HEK293 (cell line): ENCODE results near the gene STING1.

Experiments used
- BCL11A ChIP-seq: fragments of 450-650 bp; formaldehyde crosslinking; IDR thresholded peaks from 2 replicates; pipeline ENCODE4 v1.5.1; 2016; ENCODE audit warnings: low read depth, missing biosample characterization, missing genetic modification characterization
- BCL6B ChIP-seq: fragments of 450-650 bp; formaldehyde crosslinking; IDR thresholded peaks from 2 replicates; pipeline ENCODE4 v1.5.1; 2017; ENCODE audit warnings: missing biosample characterization, missing genetic modification characterization
- GLI2 ChIP-seq: fragments of 450-650 bp; formaldehyde crosslinking; IDR thresholded peaks from 2 replicates; pipeline ENCODE4; 2017; ENCODE audit warnings: missing biosample characterization, missing genetic modification characterization, low read depth, borderline replicate concordance
- GLIS2 ChIP-seq: fragments of 450-650 bp; formaldehyde crosslinking; IDR thresholded peaks from 2 replicates; pipeline ENCODE4 v1.5.1; 2016; ENCODE audit warnings: missing biosample characterization, missing genetic modification characterization
- KLF7 ChIP-seq: fragments of 450-650 bp; formaldehyde crosslinking; IDR thresholded peaks from 2 replicates; pipeline ENCODE4 v1.5.1; 2016; ENCODE audit warnings: missing biosample characterization, missing genetic modification characterization, borderline replicate concordance
- KLF8 ChIP-seq: fragments of 450-650 bp; formaldehyde crosslinking; IDR thresholded peaks from 2 replicates; pipeline ENCODE4 v1.5.1; 2016; ENCODE audit warnings: missing biosample characterization, missing genetic modification characterization
- RBAK ChIP-seq: fragments of 450-650 bp; formaldehyde crosslinking; IDR thresholded peaks from 2 replicates; pipeline ENCODE4 v1.5.1; 2016; ENCODE audit warnings: missing biosample characterization, missing genetic modification characterization
- SP2 ChIP-seq: fragments of 450-650 bp; formaldehyde crosslinking; IDR thresholded peaks from 2 replicates; pipeline ENCODE4 v1.5.1; 2016; ENCODE audit warnings: missing biosample characterization, missing genetic modification characterization
- SP3 ChIP-seq: fragments of 450-650 bp; formaldehyde crosslinking; IDR thresholded peaks from 2 replicates; pipeline ENCODE4 v1.5.1; 2016; ENCODE audit warnings: missing biosample characterization, missing genetic modification characterization
- YY1 ChIP-seq: fragments of 450-650 bp; formaldehyde crosslinking; IDR thresholded peaks from 2 replicates; pipeline ENCODE4 v1.5.1; 2018; ENCODE audit warnings: missing biosample characterization, missing genetic modification characterization
- YY2 ChIP-seq: fragments of 450-650 bp; formaldehyde crosslinking; IDR thresholded peaks from 2 replicates; pipeline ENCODE4 v1.5.1; 2016; ENCODE audit warnings: missing biosample characterization, missing genetic modification characterization
- ZBTB1 ChIP-seq: fragments of 450-650 bp; formaldehyde crosslinking; IDR thresholded peaks from 2 replicates; pipeline ENCODE4 v1.5.1; 2016; ENCODE audit warnings: missing biosample characterization, missing genetic modification characterization
- ZBTB20 ChIP-seq: fragments of 450-650 bp; formaldehyde crosslinking; IDR thresholded peaks from 2 replicates; pipeline ENCODE4 v1.5.1; 2016; ENCODE audit warnings: missing biosample characterization, missing genetic modification characterization
- ZBTB26 ChIP-seq: fragments of 450-650 bp; formaldehyde crosslinking; optimal IDR thresholded peaks from 2 replicates; pipeline ENCODE3; 2016; ENCODE audit warnings: missing biosample characterization, mild to moderate bottlenecking, missing genetic modification characterization
- ZFP41 ChIP-seq: fragments of 450-650 bp; formaldehyde crosslinking; IDR thresholded peaks from 2 replicates; pipeline ENCODE4 v1.5.1; 2016; ENCODE audit warnings: missing biosample characterization, missing genetic modification characterization, borderline replicate concordance
- ZNF16 ChIP-seq: fragments of 450-650 bp; formaldehyde crosslinking; IDR thresholded peaks from 2 replicates; pipeline ENCODE4 v1.5.1; 2016; ENCODE audit warnings: low read depth, missing biosample characterization, missing genetic modification characterization
- ZNF175 ChIP-seq: fragments of 450-650 bp; formaldehyde crosslinking; IDR thresholded peaks from 2 replicates; pipeline ENCODE4 v1.5.1; 2016; ENCODE audit warnings: missing biosample characterization, missing genetic modification characterization
- ZNF2 ChIP-seq: fragments of 450-650 bp; formaldehyde crosslinking; IDR thresholded peaks from 2 replicates; pipeline ENCODE4 v1.5.1; 2016; ENCODE audit warnings: missing biosample characterization, missing genetic modification characterization
- ZNF248 ChIP-seq: fragments of 450-650 bp; formaldehyde crosslinking; IDR thresholded peaks from 2 replicates; pipeline ENCODE4 v1.5.1; 2017; ENCODE audit warnings: missing biosample characterization, missing genetic modification characterization
- ZNF266 ChIP-seq: fragments of 450-650 bp; formaldehyde crosslinking; IDR thresholded peaks from 2 replicates; pipeline ENCODE4 v1.5.1; 2016; ENCODE audit warnings: missing biosample characterization, missing genetic modification characterization, low read depth
- ZNF292 ChIP-seq: fragments of 450-650 bp; formaldehyde crosslinking; IDR thresholded peaks from 2 replicates; pipeline ENCODE4 v1.5.1; 2016; ENCODE audit warnings: low read depth, missing biosample characterization, missing genetic modification characterization, borderline replicate concordance
- ZNF324 ChIP-seq: fragments of 450-650 bp; formaldehyde crosslinking; IDR thresholded peaks from 2 replicates; pipeline ENCODE4 v1.5.1; 2016; ENCODE audit warnings: missing biosample characterization, missing genetic modification characterization
- ZNF366 ChIP-seq: fragments of 450-650 bp; formaldehyde crosslinking; conservative IDR thresholded peaks from 2 replicates; pipeline ENCODE4 v1.5.1; 2016; ENCODE audit warnings: missing biosample characterization, missing genetic modification characterization
- ZNF391 ChIP-seq: fragments of 450-650 bp; formaldehyde crosslinking; IDR thresholded peaks from 2 replicates; pipeline ENCODE4 v1.5.1; 2016; ENCODE audit warnings: low read depth, missing biosample characterization, missing genetic modification characterization, borderline replicate concordance
- ZNF521 ChIP-seq: fragments of 450-650 bp; formaldehyde crosslinking; IDR thresholded peaks from 2 replicates; pipeline ENCODE4 v1.5.1; 2017; ENCODE audit warnings: missing biosample characterization, mild to moderate bottlenecking, missing genetic modification characterization
- ZNF580 ChIP-seq: fragments of 450-650 bp; formaldehyde crosslinking; IDR thresholded peaks from 2 replicates; pipeline ENCODE4 v1.5.1; 2016; ENCODE audit warnings: missing biosample characterization, missing genetic modification characterization
- ZNF596 ChIP-seq: fragments of 450-650 bp; IDR thresholded peaks from 2 replicates; pipeline ENCODE4 v1.5.0; 2018; ENCODE audit warnings: missing biosample characterization, mild to moderate bottlenecking, missing genetic modification characterization, moderate library complexity
- ZNF623 ChIP-seq: fragments of 450-650 bp; formaldehyde crosslinking; IDR thresholded peaks from 2 replicates; pipeline ENCODE4 v1.5.1; 2016; ENCODE audit warnings: missing biosample characterization, missing genetic modification characterization
- ZNF624 ChIP-seq: fragments of 450-650 bp; formaldehyde crosslinking; IDR thresholded peaks from 2 replicates; pipeline ENCODE4 v1.5.1; 2017; ENCODE audit warnings: missing biosample characterization, missing genetic modification characterization
- ZNF660 ChIP-seq: fragments of 450-650 bp; IDR thresholded peaks from 2 replicates; pipeline ENCODE4 v1.5.1; 2018; ENCODE audit warnings: missing biosample characterization, mild to moderate bottlenecking, missing genetic modification characterization
- ZNF747 ChIP-seq: fragments of 450-650 bp; formaldehyde crosslinking; IDR thresholded peaks from 2 replicates; pipeline ENCODE4 v1.5.1; 2016; ENCODE audit warnings: missing biosample characterization, missing genetic modification characterization
- ZNF768 ChIP-seq: fragments of 450-650 bp; formaldehyde crosslinking; IDR thresholded peaks from 2 replicates; pipeline ENCODE4 v1.5.1; 2018; ENCODE audit warnings: missing biosample characterization, mild to moderate bottlenecking, missing genetic modification characterization
- ZNF792 ChIP-seq: fragments of 450-650 bp; formaldehyde crosslinking; IDR thresholded peaks from 2 replicates; pipeline ENCODE4 v1.5.1; 2016; ENCODE audit warnings: missing biosample characterization, missing genetic modification characterization
- ZSCAN23 ChIP-seq: fragments of 450-650 bp; formaldehyde crosslinking; IDR thresholded peaks from 2 replicates; pipeline ENCODE4 v1.5.1; 2016; ENCODE audit warnings: missing biosample characterization, missing genetic modification characterization
- TF ChIP-seq, protein P1 (sequence below): fragments of 450-650 bp; IDR thresholded peaks from 2 replicates; pipeline ENCODE4 v1.5.1; 2018; ENCODE audit warnings: missing biosample characterization, mild to moderate bottlenecking, missing genetic modification characterization
- TF ChIP-seq, protein P2 (sequence below): fragments of 450-650 bp; formaldehyde crosslinking; IDR thresholded peaks from 2 replicates; pipeline ENCODE4 v1.5.1; 2016; ENCODE audit warnings: missing biosample characterization, missing genetic modification characterization

The STING1 gene

DNA sequence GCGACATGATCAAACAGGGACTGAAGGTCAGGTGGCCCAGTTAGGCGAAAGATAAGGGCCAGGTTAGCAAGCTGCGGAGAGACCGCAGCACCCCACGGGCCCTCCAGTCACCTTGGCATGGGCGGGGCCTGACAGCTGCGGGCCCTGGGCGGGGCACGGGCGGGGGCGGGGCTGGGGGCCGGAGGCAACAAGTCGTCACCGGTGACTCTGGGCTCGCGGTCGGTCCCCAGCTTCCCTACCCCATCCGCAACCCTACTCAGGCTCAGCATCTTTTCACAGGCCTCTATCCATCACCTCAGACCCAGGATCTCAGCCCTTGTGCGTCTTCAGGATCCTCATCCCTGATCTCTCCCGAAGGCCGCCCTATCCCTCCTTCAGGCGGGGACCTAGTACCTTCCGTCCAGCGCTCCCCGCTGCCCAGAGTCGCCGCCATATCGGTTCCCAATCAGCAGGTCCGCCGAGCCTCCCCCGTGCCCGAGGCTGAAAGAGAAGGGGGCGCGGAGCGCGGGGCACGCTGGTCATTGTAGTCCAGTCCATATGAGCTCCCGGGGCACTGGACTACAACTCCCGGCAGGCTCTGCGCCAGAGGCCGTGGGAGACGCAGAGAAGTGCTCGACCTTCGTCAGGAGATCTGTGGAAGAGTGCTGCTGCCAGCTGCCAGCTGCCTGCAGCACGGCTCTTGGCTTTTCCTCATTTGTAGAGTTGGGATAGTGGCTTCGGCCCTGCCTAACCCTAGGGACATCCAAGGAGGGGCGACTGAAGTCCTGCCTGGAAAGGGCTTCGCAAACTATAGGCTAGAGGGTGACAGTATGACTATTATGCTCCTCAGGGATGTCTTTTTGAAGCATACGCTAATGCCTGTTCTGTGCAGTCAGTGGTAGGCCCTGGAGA is 43.3 kb downstream of the STING1 start, which contains the start of gene DNAJC18 (continued):
- TF ChIP-seq BCL6B (tag by site-specific recombination) (no peak), YY1 (tag by site-specific recombination) (peak; percentile 93), ZNF324 (tag by site-specific recombination) (peak; percentile 98), ZNF2 (peak; percentile 96; the same call in 1 of the 2 replicates), ZNF596 (tag by site-specific recombination) (no peak), RBAK (tag by site-specific recombination) (no peak), ZNF521 (tag by site-specific recombination) (no peak), SP3 (tag by site-specific recombination) (peak; percentile 92), ZNF391 (tag by site-specific recombination) (no peak), ZNF292 (tag by site-specific recombination) (no peak), ZNF266 (tag by site-specific recombination) (no peak), ZNF580 (tag by site-specific recombination) (peak; percentile 95), ZNF248 (no peak), ZNF623 (tag by site-specific recombination) (peak; percentile 32; the same call in 1 of the 2 replicates), ZSCAN23 (tag by site-specific recombination) (peak; percentile 66; the same call in 1 of the 2 replicates), ZNF16 (no peak), ZNF175 (tag by site-specific recombination) (no peak), KLF7 (tag by site-specific recombination) (peak; percentile 67; the same call in 1 of the 2 replicates), ZNF768 (tag by site-specific recombination) (no peak), ZBTB20 (tag by site-specific recombination) (peak; percentile 86; the same call in 1 of the 2 replicates), ZNF660 (tag by site-specific recombination) (no peak), ZBTB26 (tag by site-specific recombination) (peak; percentile 96), GLI2 (tag by site-specific recombination) (no peak), KLF8 (peak; percentile 89), ZNF366 (tag by site-specific recombination) (peak; percentile 82), ZNF792 (tag by site-specific recombination) (no peak), YY2 (tag by site-specific recombination) (peak; percentile 90), GLIS2 (tag by site-specific recombination) (peak; percentile 34; the same call in 1 of the 2 replicates), ZBTB1 (tag by site-specific recombination) (no peak), ZNF747 (tag by site-specific recombination) (no peak), ZNF624 (no peak), ZFP41 (tag by site-specific recombination) (no peak), BCL11A (no peak), SP2 (tag by site-specific recombination) (peak; percentile 41; the same call in 1 of the 2 replicates)
- TF ChIP-seq, protein P1, sequence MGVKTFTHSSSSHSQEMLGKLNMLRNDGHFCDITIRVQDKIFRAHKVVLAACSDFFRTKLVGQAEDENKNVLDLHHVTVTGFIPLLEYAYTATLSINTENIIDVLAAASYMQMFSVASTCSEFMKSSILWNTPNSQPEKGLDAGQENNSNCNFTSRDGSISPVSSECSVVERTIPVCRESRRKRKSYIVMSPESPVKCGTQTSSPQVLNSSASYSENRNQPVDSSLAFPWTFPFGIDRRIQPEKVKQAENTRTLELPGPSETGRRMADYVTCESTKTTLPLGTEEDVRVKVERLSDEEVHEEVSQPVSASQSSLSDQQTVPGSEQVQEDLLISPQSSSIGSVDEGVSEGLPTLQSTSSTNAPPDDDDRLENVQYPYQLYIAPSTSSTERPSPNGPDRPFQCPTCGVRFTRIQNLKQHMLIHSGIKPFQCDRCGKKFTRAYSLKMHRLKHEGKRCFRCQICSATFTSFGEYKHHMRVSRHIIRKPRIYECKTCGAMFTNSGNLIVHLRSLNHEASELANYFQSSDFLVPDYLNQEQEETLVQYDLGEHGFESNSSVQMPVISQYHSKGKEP = no peak
- TF ChIP-seq, protein P2, sequence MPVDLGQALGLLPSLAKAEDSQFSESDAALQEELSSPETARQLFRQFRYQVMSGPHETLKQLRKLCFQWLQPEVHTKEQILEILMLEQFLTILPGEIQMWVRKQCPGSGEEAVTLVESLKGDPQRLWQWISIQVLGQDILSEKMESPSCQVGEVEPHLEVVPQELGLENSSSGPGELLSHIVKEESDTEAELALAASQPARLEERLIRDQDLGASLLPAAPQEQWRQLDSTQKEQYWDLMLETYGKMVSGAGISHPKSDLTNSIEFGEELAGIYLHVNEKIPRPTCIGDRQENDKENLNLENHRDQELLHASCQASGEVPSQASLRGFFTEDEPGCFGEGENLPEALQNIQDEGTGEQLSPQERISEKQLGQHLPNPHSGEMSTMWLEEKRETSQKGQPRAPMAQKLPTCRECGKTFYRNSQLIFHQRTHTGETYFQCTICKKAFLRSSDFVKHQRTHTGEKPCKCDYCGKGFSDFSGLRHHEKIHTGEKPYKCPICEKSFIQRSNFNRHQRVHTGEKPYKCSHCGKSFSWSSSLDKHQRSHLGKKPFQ = no peak
